ENCODE data around the gene PTPN20. TPM values are rescaled to one million over a fixed set of nuclear protein-coding genes. Genes with fewer than 3 reads are reported as not detected.

The PTPN20 gene
- total and polyA plus RNA-seq, 2 of the 4 experiments (the other 2 are of a cell fraction): 0.14 TPM; not detected in 1

DNA sequence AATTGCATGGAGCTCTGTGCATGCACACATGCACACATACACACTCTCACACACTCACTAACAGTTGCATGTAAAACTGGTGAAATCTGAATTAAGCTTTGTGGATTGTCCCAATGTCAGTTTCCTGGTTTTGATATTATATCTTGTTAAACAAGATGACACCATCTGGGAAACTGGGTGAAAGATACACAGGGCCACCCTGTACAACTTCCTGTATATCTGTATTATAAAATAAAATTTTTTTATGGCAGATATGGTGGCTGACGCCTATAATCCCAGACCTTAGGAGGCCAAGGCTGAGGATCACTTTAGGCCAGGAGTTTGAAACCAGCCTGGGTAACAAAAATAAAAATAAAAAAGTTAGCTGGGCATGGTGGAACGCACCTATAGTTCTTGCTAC lies 87.4 kb downstream of the PTPN20 start:
- Histone ChIP-seq H2AFZ (replicated peaks; ENCODE audit: low read length, poor library complexity) (no peak overlapping the region), H3K14ac (replicated peaks; ENCODE audit: low read depth, low read length) (no peak overlapping the region), H3K79me1 (ENCODE audit: low read depth in 1 of 2, low read length in 2 of 2) (no peaks in the 10 kb centered on the region), H4K8ac (ENCODE audit: low read depth in 2 of 2, low read length in 2 of 2) (no peak overlapping the region), H2BK120ac (ENCODE audit: low read depth, low read length) (no peak overlapping the region), H3K4me2 (ENCODE audit: low read depth, low read length) (no peak overlapping the region), H3K4ac (ENCODE audit: low read depth, low read length) (no peak overlapping the region), H4K20me1 (ENCODE audit: insufficient read depth, low read length) (no peaks in the 10 kb centered on the region), H2BK15ac (ENCODE audit: low read depth, low read length) (no peak overlapping the region), H3K9me3 (ENCODE audit: control insufficient read depth, insufficient read depth, low read length) (no peaks in the 10 kb centered on the region), H3K27ac (ENCODE audit: insufficient read depth, low read length) (no peak overlapping the region), H3K23ac (ENCODE audit: low read depth, low read length) (no peak overlapping the region), H3K9ac (ENCODE audit: low read depth, low read length) (no peak overlapping the region), H2BK5ac (ENCODE audit: low read depth, low read length, poor library complexity, severe bottlenecking) (no peak overlapping the region), H2AK5ac (ENCODE audit: low read depth, low read length) (no peak overlapping the region), H3K4me3 (ENCODE audit: insufficient read depth, low read depth, low read length) (no peak overlapping the region), H3K18ac (ENCODE audit: low read depth, low read length) (no peak overlapping the region), H3K36me3 (ENCODE audit: control insufficient read depth, insufficient read depth, low read length) (no peaks in the 10 kb centered on the region), H3K27me3 (ENCODE audit: control insufficient read depth, insufficient read depth, low read length) (peaks cover 9% of the 10 kb centered on the region), H4K91ac (ENCODE audit: insufficient read depth, low read depth, low read length) (no peak overlapping the region), H3K4me1 (ENCODE audit: control insufficient read depth, insufficient read depth, low read length) (no peaks in the 10 kb centered on the region), H3K9me1 (ENCODE audit: insufficient read depth, low read length) (no peaks in the 10 kb centered on the region), H2BK20ac (ENCODE audit: low read depth, low read length) (no peak overlapping the region), H2AK9ac (replicated peaks; ENCODE audit: low read depth, low read length, poor library complexity) (no peak overlapping the region), H4K5ac (ENCODE audit: low read depth, low read length) (no peak overlapping the region), H3K56ac (ENCODE audit: extremely low read depth, insufficient read depth, low read length) (no peak overlapping the region)
- DNase-seq (no peak), ATAC-seq (ENCODE audit: low read depth) (no peak)
- no CpG with 5 or more reads among the region's 2 CpGs for WGBS, 2 experiments (ENCODE audit: extremely low coverage in 2 of 2, insufficient read length in 1 of 2)
- intact Hi-C loops (cut with micrococcal nuclease) (loop anchor here (10.0 kb wide), 1 partner anchor 316 kb away; no protein-coding TSS in a partner anchor), in situ Hi-C loops (cut with MboI; ENCODE audit: low sequenced_read_pairs) (no loop called here), dilution Hi-C loops (cut with HindIII; ENCODE audit: low sequenced_read_pairs, unreplicated experiment) (no loop called here)
- TF ChIP-seq RAD21 (IDR thresholded peaks at IDR 0.05; ENCODE audit: low read length) (no peak), NFE2L2 (IDR thresholded peaks at IDR 0.05; ENCODE audit: low read depth, low read length) (no peak), POLR2A (IDR thresholded peaks at IDR 0.05; ENCODE audit: low read depth, low read length) (no peak), SMC3 (IDR thresholded peaks at IDR 0.05; ENCODE audit: low read depth, low read length) (no peak), BHLHE40 (IDR thresholded peaks at IDR 0.05; ENCODE audit: low read depth, low read length) (no peak), MAFK (IDR thresholded peaks at IDR 0.05; ENCODE audit: low read depth, low read length) (no peak), CEBPB (IDR thresholded peaks at IDR 0.05; ENCODE audit: low read depth, low read length) (no peak), MAZ (IDR thresholded peaks at IDR 0.05; ENCODE audit: borderline replicate concordance, low read depth, low read length) (no peak), CHD1 (IDR thresholded peaks at IDR 0.05; ENCODE audit: low read depth, low read length) (no peak), RCOR1 (IDR thresholded peaks at IDR 0.05; ENCODE audit: insufficient replicate concordance, low read length) (no peak), FOS (IDR thresholded peaks at IDR 0.05; ENCODE audit: low read depth, low read length) (no peak), MXI1 (IDR thresholded peaks at IDR 0.05; ENCODE audit: borderline replicate concordance, low read depth, low read length) (no peak), RFX5 (IDR thresholded peaks at IDR 0.05; ENCODE audit: low read depth, low read length) (no peak)
- TF ChIP-seq, protein P1, sequence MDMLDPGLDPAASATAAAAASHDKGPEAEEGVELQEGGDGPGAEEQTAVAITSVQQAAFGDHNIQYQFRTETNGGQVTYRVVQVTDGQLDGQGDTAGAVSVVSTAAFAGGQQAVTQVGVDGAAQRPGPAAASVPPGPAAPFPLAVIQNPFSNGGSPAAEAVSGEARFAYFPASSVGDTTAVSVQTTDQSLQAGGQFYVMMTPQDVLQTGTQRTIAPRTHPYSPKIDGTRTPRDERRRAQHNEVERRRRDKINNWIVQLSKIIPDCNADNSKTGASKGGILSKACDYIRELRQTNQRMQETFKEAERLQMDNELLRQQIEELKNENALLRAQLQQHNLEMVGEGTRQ (IDR thresholded peaks at IDR 0.05; ENCODE audit: low read depth, low read length): no peak
- TF ChIP-seq, protein P2, sequence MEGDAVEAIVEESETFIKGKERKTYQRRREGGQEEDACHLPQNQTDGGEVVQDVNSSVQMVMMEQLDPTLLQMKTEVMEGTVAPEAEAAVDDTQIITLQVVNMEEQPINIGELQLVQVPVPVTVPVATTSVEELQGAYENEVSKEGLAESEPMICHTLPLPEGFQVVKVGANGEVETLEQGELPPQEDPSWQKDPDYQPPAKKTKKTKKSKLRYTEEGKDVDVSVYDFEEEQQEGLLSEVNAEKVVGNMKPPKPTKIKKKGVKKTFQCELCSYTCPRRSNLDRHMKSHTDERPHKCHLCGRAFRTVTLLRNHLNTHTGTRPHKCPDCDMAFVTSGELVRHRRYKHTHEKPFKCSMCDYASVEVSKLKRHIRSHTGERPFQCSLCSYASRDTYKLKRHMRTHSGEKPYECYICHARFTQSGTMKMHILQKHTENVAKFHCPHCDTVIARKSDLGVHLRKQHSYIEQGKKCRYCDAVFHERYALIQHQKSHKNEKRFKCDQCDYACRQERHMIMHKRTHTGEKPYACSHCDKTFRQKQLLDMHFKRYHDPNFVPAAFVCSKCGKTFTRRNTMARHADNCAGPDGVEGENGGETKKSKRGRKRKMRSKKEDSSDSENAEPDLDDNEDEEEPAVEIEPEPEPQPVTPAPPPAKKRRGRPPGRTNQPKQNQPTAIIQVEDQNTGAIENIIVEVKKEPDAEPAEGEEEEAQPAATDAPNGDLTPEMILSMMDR (conservative IDR thresholded peaks at IDR 0.05; ENCODE audit: low read depth, low read length): no peak
- TF ChIP-seq, protein P3, sequence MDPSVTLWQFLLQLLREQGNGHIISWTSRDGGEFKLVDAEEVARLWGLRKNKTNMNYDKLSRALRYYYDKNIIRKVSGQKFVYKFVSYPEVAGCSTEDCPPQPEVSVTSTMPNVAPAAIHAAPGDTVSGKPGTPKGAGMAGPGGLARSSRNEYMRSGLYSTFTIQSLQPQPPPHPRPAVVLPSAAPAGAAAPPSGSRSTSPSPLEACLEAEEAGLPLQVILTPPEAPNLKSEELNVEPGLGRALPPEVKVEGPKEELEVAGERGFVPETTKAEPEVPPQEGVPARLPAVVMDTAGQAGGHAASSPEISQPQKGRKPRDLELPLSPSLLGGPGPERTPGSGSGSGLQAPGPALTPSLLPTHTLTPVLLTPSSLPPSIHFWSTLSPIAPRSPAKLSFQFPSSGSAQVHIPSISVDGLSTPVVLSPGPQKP (IDR thresholded peaks at IDR 0.05; ENCODE audit: borderline replicate concordance, low read depth, low read length): no peak
- BruUV-seq (replicated peaks): no TSS peak
- CTCF ChIA-PET: no interaction called here
- POLR2A ChIA-PET (ENCODE audit: unreplicated experiment): no interaction called here

Data from IMR-90 (cell line).